Measurements from ENCODE around the gene NR1D2.
"Not testable (repeated sequence)": the region's sequence is repeated elsewhere in the genome, so short reads cannot be mapped to it uniquely, and the experiment has no call there.

Gene NR1D2

DNA sequence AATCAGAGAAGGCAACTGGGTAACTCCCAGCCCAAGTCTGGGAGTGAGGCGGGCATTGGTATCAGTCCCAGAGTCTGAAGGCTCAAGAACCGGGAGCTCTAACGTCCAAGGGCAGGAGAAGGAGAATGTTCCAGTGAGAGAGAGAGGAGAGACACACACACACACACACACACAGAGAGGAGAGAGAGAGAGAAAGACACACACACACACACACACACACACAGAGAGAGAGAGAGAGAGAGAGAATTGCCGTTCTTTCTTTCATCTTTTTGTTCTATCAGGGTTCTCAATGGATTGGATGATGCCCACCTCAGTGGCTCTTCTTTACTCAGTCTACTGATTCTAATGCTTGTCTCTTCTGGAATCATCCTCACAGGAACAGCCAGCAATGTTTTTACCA is 57.0 kb downstream of the NR1D2 start:
- in situ Hi-C loops (cut with MboI; ENCODE audit: low sequenced_read_pairs), result no loop called here

DNA sequence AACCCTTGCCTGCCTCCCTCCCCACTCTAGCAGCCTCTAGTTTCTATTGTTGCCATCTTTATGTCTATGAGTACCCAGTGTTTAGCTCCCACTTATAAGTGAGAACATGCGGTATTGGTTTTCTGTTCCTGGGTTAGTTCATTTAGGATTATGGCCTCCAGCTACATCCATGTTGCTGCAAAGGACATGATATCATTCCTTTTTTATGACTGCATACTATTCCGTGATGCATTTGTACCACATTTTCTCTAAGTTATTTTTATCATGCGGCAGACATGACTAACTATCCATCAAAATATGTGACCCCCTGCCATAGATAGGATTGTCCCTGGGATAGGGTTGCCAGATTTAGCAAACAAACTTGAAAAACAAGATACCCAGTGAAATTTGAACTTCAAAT is 58.4 kb downstream of the NR1D2 start:
- in situ Hi-C loops (cut with MboI; ENCODE audit: low sequenced_read_pairs), result no loop called here

DNA sequence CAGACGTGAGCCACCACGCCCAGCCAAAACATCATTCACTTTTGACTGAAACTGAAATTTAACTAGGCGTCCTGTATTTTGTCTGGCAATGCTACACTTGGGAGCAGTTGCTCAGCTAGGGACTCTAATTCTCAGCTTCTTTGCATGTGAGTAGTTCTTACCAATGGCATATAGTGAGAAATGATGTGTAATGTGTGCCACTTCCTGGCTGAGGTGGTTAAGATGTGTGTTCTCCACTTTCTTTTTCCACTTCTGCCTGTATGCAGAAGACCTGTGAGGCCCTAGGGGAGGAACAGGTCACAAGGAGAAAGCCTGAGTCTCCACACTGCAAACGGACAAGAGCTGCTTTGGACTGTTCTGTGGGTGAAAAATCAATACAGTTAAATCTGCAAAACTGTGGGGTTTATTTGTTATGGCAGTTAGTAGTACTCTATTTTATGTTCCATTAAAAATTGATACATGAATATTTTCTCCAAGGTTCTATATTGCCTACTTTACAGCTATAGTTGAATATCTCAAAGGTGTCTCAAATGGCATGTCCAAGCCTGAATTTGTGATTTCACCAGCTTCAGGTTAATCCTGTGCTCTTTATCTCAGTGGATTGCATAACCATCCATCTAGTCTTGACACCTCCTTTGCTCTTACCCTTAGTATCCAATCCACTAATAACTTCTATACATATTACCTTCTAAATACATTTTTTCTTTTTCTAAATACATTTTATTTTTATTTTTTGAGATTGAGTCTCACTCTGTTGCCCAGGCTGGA is 59.3 kb downstream of the NR1D2 start:
- in situ Hi-C loops (cut with MboI; ENCODE audit: low sequenced_read_pairs), result no loop called here

DNA sequence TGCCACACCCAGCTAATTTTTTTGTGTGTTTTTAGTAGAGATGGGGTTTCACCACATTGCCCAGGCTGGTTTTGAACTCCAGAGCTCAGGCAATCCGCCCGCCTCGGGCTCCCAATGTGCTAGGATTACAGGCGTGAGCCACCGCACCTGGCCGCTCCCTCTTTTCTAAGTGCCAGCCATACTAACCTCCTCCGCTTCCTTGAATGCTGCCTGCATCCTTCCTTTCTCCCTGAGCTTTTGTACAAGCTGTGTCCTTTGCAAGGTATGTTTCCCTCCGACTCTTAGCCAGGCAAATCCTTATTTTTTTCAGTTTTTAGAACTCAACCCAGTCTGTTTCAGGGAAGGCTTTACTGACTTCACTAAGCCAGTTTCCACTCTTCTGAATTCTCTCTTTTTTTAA is 60.6 kb downstream of the NR1D2 start:
- in situ Hi-C loops (cut with MboI; ENCODE audit: low sequenced_read_pairs), result no loop called here

- in situ Hi-C loops (cut with MboI; ENCODE audit: low sequenced_read_pairs), result not testable (repeated sequence)
These were observed 65.7 kb downstream of the NR1D2 start for GRCh38 chr3:24010834-24011233.

- in situ Hi-C loops (cut with MboI; ENCODE audit: low sequenced_read_pairs), result no loop called here
These were observed 67.6 kb downstream of the NR1D2 start for GRCh38 chr3:24012589-24013269.

GRCh38 chr3:24017305-24017704 is 72.2 kb downstream of the NR1D2 start:
- in situ Hi-C loops (cut with MboI; ENCODE audit: low sequenced_read_pairs), result no loop called here

DNA sequence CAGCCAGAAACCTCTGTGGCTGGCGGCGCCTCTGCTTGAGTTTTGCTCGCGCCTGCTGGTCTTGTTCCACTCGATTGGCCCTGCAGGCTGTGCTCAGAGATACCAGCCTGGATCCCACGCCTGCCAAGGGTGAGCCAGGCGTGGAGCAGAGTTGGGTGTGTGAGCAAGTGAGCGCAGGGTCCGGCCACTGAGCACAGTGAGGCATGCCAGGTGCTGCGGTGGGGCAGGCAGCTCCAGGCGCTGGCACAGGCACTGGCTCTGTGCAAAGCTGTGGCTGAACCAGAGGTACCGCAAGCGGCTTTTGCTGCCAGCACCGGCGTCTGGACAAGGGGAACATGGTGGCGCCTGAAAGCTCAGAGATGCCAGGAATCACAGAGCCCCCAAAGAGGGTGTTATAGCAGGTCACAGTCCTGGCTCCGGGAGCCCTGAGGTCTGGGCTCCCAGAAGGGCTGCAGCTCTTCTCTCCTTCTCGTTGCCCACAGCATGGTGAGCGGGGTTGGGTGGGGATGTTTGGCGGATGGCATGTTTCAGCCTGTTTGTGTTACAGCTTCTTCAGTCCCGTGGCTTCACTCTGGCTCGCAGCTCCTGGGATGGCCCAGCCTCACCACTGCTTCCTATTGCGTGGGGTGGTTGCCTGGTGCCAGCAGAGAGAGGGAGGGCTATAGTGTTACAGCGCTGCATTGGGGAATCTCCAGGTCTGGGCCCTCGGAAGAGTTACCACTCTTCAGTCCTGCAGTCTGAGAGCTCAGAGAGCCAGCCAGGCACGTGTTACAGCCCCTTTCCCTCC is 73.9 kb downstream of the NR1D2 start:
- in situ Hi-C loops (cut with MboI; ENCODE audit: low sequenced_read_pairs), result no loop called here

GRCh38 chr3:24019585-24019984 is 74.5 kb downstream of the NR1D2 start:
- in situ Hi-C loops (cut with MboI; ENCODE audit: low sequenced_read_pairs), result no loop called here

- in situ Hi-C loops (cut with MboI; ENCODE audit: low sequenced_read_pairs), result no loop called here
These were observed 75.1 kb downstream of the NR1D2 start for GRCh38 chr3:24020036-24020691.

DNA sequence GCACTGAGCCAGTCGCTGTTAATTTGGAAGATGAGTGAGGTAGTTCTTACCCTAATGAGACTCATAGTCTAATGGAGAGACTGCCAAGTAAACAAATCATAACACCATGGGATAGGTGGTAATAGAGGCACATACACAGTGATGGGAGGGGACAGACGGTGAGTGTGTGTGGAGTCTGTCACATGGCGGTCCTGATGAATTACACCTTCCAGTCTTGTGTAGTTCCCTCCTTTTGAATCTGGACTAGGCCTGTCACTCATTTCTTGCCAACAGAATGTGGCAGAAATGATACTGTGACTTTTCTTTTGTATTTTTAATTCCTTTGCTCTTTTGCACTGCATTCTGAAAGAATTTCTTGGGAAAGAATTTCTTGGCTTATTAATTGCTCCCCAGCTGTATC is 78.1 kb downstream of the NR1D2 start:
- in situ Hi-C loops (cut with MboI; ENCODE audit: low sequenced_read_pairs), result no loop called here

- in situ Hi-C loops (cut with MboI; ENCODE audit: low sequenced_read_pairs), result no loop called here
These were observed 80.7 kb downstream of the NR1D2 start for GRCh38 chr3:24025805-24026204.

DNA sequence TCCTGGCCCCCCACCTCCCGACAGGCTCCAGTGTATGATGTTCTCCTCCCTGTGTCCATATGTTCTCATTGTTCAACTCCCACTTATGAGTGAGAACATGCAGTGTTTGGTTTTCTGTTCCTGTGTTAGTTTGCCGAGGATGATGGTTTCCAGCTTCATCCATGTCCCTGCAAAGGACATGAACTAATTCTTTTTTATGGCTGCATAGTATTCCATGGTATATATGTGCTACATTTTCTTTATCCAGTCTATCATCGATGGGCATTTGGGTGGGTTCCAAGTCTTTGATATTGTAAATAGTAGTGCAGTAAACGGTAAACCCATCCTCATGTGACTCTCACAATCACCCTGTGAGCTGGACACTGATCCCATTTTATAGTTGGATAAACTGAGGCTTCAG is 81.6 kb downstream of the NR1D2 start:
- in situ Hi-C loops (cut with MboI; ENCODE audit: low sequenced_read_pairs), result not testable (repeated sequence)

DNA sequence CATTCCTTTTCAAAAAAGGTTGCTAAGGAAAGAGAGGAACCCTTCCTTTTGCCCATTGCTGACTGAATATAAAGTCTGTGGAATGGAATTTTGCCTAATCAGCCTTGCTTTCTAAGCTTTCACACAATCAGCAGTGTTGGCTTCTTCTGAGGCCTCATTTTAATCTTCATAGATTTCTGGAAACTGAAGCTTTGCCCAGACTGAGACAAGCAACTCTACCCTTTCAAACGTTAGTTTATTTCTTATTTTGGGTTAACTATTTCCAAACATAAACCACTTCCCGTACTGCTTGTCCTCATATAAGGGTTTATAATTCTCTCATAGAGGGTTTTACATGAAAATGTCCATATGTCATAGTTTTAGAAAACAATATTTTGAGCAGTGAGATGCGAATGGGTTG is 82.9 kb downstream of the NR1D2 start:
- in situ Hi-C loops (cut with MboI; ENCODE audit: low sequenced_read_pairs), result no loop called here
